ENCODE measurements around the gene VAV1. TPM values are rescaled to one million over a fixed set of nuclear protein-coding genes. Genes with fewer than 3 reads are reported as not detected.

The VAV1 gene
- total and polyA plus RNA-seq, 2 of the 13 experiments (the other 11 are each of a cell fraction or from before 2014, with no cell fraction given) = not detected

DNA sequence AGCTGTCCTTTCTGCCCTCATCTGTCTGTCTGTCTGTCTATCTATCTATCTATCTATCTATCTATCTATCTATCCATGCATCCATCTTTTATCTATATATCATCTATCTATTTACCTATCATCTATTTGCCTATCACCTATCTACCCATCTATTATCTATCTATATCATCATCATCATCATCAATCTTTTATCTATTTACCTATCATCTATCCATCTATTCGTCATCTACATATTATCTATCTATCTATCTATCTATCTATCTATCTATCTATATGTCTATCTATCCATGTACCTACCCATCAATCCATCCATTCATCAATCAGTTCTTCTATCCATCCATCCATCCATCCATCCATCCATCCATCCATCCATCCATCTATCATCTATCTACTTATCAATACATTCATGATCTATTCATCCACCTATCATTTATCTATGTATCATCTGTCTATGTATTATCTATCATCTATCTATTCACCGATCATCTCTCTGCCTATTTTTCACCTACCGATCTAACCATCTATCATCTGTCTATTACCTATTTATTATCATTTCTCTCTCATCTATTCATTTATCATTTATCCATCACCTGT lies 65.7 kb downstream of the VAV1 start (continued):
- TF ChIP-seq, protein P1, sequence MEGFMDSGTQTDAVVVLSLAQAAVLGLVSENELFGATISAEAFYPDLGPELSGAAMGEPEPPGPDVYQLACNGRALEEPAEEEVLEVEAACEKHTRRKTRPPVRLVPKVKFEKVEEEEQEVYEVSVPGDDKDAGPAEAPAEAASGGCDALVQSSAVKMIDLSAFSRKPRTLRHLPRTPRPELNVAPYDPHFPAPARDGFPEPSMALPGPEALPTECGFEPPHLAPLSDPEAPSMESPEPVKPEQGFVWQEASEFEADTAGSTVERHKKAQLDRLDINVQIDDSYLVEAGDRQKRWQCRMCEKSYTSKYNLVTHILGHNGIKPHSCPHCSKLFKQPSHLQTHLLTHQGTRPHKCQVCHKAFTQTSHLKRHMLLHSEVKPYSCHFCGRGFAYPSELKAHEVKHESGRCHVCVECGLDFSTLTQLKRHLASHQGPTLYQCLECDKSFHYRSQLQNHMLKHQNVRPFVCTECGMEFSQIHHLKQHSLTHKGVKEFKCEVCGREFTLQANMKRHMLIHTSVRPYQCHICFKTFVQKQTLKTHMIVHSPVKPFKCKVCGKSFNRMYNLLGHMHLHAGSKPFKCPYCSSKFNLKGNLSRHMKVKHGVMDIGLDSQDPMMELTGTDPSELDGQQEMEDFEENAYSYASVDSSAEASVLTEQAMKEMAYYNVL (CRISPR knock-in tag; IDR thresholded peaks at IDR 0.05; ENCODE audit: borderline replicate concordance) = no peak
- TF ChIP-seq, protein P2, sequence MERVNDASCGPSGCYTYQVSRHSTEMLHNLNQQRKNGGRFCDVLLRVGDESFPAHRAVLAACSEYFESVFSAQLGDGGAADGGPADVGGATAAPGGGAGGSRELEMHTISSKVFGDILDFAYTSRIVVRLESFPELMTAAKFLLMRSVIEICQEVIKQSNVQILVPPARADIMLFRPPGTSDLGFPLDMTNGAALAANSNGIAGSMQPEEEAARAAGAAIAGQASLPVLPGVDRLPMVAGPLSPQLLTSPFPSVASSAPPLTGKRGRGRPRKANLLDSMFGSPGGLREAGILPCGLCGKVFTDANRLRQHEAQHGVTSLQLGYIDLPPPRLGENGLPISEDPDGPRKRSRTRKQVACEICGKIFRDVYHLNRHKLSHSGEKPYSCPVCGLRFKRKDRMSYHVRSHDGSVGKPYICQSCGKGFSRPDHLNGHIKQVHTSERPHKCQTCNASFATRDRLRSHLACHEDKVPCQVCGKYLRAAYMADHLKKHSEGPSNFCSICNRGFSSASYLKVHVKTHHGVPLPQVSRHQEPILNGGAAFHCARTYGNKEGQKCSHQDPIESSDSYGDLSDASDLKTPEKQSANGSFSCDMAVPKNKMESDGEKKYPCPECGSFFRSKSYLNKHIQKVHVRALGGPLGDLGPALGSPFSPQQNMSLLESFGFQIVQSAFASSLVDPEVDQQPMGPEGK (CRISPR knock-in tag; IDR thresholded peaks at IDR 0.05) = no peak
- TF ChIP-seq, protein P3, sequence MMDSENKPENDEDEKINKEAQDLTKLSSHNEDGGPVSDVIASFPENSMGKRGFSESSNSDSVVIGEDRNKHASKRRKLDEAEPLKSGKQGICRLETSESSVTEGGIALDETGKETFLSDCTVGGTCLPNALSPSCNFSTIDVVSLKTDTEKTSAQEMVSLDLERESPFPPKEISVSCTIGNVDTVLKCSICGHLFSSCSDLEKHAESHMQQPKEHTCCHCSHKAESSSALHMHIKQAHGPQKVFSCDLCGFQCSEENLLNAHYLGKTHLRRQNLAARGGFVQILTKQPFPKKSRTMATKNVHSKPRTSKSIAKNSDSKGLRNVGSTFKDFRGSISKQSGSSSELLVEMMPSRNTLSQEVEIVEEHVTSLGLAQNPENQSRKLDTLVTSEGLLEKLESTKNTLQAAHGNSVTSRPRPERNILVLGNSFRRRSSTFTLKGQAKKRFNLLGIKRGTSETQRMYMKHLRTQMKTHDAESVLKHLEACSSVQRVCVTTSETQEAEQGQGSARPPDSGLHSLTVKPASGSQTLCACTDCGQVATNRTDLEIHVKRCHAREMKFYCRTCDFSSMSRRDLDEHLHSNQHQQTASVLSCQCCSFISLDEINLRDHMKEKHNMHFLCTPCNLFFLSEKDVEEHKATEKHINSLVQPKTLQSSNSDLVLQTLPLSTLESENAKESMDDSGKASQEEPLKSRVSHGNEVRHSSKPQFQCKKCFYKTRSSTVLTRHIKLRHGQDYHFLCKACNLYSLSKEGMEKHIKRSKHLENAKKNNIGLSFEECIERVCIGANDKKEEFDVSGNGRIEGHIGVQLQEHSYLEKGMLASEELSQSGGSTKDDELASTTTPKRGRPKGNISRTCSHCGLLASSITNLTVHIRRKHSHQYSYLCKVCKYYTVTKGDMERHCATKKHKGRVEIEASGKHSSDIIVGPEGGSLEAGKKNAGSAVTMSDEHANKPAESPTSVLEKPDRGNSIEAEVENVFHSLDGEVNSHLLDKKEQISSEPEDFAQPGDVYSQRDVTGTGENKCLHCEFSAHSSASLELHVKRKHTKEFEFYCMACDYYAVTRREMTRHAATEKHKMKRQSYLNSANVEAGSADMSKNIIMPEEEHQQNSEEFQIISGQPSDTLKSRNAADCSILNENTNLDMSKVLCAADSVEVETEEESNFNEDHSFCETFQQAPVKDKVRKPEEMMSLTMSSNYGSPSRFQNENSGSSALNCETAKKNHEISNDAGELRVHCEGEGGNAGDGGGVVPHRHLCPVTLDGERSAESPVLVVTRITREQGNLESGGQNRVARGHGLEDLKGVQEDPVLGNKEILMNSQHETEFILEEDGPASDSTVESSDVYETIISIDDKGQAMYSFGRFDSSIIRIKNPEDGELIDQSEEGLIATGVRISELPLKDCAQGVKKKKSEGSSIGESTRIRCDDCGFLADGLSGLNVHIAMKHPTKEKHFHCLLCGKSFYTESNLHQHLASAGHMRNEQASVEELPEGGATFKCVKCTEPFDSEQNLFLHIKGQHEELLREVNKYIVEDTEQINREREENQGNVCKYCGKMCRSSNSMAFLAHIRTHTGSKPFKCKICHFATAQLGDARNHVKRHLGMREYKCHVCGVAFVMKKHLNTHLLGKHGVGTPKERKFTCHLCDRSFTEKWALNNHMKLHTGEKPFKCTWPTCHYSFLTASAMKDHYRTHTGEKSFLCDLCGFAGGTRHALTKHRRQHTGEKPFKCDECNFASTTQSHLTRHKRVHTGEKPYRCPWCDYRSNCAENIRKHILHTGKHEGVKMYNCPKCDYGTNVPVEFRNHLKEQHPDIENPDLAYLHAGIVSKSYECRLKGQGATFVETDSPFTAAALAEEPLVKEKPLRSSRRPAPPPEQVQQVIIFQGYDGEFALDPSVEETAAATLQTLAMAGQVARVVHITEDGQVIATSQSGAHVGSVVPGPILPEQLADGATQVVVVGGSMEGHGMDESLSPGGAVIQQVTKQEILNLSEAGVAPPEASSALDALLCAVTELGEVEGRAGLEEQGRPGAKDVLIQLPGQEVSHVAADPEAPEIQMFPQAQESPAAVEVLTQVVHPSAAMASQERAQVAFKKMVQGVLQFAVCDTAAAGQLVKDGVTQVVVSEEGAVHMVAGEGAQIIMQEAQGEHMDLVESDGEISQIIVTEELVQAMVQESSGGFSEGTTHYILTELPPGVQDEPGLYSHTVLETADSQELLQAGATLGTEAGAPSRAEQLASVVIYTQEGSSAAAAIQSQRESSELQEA (CRISPR knock-in tag; IDR thresholded peaks at IDR 0.05; ENCODE audit: not compliant biosample characterization) = no peak
- TF ChIP-seq ZFP37 (CRISPR knock-in tag; IDR thresholded peaks at IDR 0.05; ENCODE audit: borderline replicate concordance) (no peak), NR3C1 (CRISPR knock-in tag; IDR thresholded peaks at IDR 0.05) (no peak), SATB2 (CRISPR knock-in tag; IDR thresholded peaks at IDR 0.05) (no peak), DNMT3B (CRISPR knock-in tag; conservative IDR thresholded peaks at IDR 0.05) (no peak), ZSCAN29 (CRISPR knock-in tag; conservative IDR thresholded peaks at IDR 0.05) (no peak), HNRNPLL (IDR thresholded peaks at IDR 0.05; ENCODE audit: low read depth, low read length, poor library complexity, severe bottlenecking) (no peak), YEATS4 (CRISPR knock-in tag; IDR thresholded peaks at IDR 0.05; ENCODE audit: borderline replicate concordance) (no peak)
- TF ChIP-seq, protein P4, sequence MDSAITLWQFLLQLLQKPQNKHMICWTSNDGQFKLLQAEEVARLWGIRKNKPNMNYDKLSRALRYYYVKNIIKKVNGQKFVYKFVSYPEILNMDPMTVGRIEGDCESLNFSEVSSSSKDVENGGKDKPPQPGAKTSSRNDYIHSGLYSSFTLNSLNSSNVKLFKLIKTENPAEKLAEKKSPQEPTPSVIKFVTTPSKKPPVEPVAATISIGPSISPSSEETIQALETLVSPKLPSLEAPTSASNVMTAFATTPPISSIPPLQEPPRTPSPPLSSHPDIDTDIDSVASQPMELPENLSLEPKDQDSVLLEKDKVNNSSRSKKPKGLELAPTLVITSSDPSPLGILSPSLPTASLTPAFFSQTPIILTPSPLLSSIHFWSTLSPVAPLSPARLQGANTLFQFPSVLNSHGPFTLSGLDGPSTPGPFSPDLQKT (CRISPR knock-in tag; IDR thresholded peaks at IDR 0.05; ENCODE audit: borderline replicate concordance) = no peak
- TF ChIP-seq, protein P5, sequence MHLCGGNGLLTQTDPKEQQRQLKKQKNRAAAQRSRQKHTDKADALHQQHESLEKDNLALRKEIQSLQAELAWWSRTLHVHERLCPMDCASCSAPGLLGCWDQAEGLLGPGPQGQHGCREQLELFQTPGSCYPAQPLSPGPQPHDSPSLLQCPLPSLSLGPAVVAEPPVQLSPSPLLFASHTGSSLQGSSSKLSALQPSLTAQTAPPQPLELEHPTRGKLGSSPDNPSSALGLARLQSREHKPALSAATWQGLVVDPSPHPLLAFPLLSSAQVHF (CRISPR knock-in tag; IDR thresholded peaks at IDR 0.05) = no peak
